ENCODE measurements around the gene TFPI2.
A peak's percentile ranks its signal among the peaks of the same experiment; 100 is the strongest.
"Not testable (repeated sequence)": the region's sequence is repeated elsewhere in the genome, so short reads cannot be mapped to it uniquely, and the experiment has no call there.

The TFPI2 gene

DNA sequence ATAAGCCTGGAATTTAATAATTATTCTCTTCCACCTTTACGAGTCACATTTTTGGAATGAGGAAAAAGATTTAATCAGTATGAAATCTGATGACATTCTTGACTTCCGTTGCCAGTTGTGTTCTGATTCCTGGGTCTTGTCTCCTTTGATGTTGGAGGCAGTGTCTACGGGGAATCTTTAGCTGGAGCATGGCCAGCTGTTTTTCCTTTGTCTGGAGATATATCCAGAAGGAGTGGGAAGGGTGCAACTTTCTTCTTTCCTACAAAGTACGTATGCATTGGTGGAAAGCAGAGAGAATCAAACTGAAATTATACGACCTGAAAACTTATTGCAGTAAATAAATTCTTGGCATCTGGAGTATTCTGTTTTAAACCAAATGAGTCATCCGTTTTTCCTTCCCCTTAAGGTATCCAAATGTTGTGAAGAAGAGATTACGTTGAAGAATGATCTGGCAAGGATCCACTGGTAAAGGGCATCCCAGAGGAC, 24.1 kb upstream of the TFPI2 start:
- H3K27ac ChIP-seq (ENCODE audit: poor library complexity, severe bottlenecking): peak overlapping the region; percentile 51
- TF ChIP-seq CTCF (IDR thresholded peaks at IDR 0.05; ENCODE audit: poor library complexity, severe bottlenecking): no peak
- no peaks in the 10 kb centered on the region for H3K27me3 ChIP-seq (ENCODE audit: insufficient read depth, poor library complexity, severe bottlenecking)
- peak; percentile 86 for ATAC-seq (ENCODE audit: low read depth)
- peaks cover 10% of the 10 kb centered on the region for H3K4me1 ChIP-seq (ENCODE audit: insufficient read depth, poor library complexity, severe bottlenecking)
- DNase-seq (ENCODE audit: low spot score): no peak
- H3K4me3 ChIP-seq (ENCODE audit: severe bottlenecking): no peak overlapping the region
- H3K9me3 ChIP-seq (ENCODE audit: severe bottlenecking): no peaks in the 10 kb centered on the region
- H3K36me3 ChIP-seq (ENCODE audit: low read depth): no peaks in the 10 kb centered on the region

GRCh38 chr7:93913197-93913596, 22.6 kb upstream of the TFPI2 start:
- Histone ChIP-seq H3K4me3 (ENCODE audit: severe bottlenecking) (no peak overlapping the region), H3K9me3 (ENCODE audit: severe bottlenecking) (no peaks in the 10 kb centered on the region), H3K4me1 (ENCODE audit: insufficient read depth, poor library complexity, severe bottlenecking) (peaks cover 10% of the 10 kb centered on the region), H3K27me3 (ENCODE audit: insufficient read depth, poor library complexity, severe bottlenecking) (no peaks in the 10 kb centered on the region), H3K36me3 (ENCODE audit: low read depth) (no peaks in the 10 kb centered on the region), H3K27ac (ENCODE audit: poor library complexity, severe bottlenecking) (no peak overlapping the region)
- ATAC-seq (ENCODE audit: low read depth): no peak
- TF ChIP-seq CTCF (IDR thresholded peaks at IDR 0.05; ENCODE audit: poor library complexity, severe bottlenecking): no peak
- no peak for DNase-seq (ENCODE audit: low spot score)

DNA sequence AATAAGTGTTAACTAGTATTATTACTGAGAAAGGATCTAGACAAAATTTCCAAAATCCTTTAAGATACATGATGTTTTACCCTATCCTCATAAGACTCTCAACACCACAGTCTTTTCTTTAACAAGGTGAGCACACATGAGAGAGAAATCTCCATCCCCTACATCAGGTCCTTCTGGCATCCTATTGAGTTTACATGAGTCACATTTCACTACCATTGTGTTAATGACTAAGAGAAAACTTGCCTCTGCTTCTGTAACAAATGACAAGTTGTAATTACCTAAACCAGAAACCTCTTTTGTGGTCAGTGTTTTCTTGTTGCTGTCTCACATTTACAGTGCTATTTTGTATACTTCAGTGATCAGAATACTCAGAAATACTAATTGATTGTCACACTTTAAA, 21.1 kb upstream of the TFPI2 start:
- not testable (repeated sequence) for H3K36me3 ChIP-seq (ENCODE audit: low read depth); H3K27me3 ChIP-seq (ENCODE audit: insufficient read depth, poor library complexity, severe bottlenecking); H3K4me3 ChIP-seq (ENCODE audit: severe bottlenecking); H3K4me1 ChIP-seq (ENCODE audit: insufficient read depth, poor library complexity, severe bottlenecking); DNase-seq (ENCODE audit: low spot score); H3K9me3 ChIP-seq (ENCODE audit: severe bottlenecking); H3K27ac ChIP-seq (ENCODE audit: poor library complexity, severe bottlenecking)
- peak; percentile 38; the same call in 1 of the 3 replicates for ATAC-seq (ENCODE audit: low read depth)

- H3K27ac ChIP-seq (ENCODE audit: poor library complexity, severe bottlenecking); H3K9me3 ChIP-seq (ENCODE audit: severe bottlenecking); H3K36me3 ChIP-seq (ENCODE audit: low read depth); ATAC-seq (ENCODE audit: low read depth); H3K4me1 ChIP-seq (ENCODE audit: insufficient read depth, poor library complexity, severe bottlenecking); H3K4me3 ChIP-seq (ENCODE audit: severe bottlenecking); H3K27me3 ChIP-seq (ENCODE audit: insufficient read depth, poor library complexity, severe bottlenecking); DNase-seq (ENCODE audit: low spot score): not testable (repeated sequence)
Measured at GRCh38 chr7:93911242-93911641, 20.7 kb upstream of the TFPI2 start.

- Histone ChIP-seq H3K36me3 (ENCODE audit: low read depth) (no peaks in the 10 kb centered on the region), H3K27ac (ENCODE audit: poor library complexity, severe bottlenecking) (no peak overlapping the region), H3K4me3 (ENCODE audit: severe bottlenecking) (no peak overlapping the region), H3K4me1 (ENCODE audit: insufficient read depth, poor library complexity, severe bottlenecking) (peaks cover 10% of the 10 kb centered on the region), H3K9me3 (ENCODE audit: severe bottlenecking) (no peaks in the 10 kb centered on the region), H3K27me3 (ENCODE audit: insufficient read depth, poor library complexity, severe bottlenecking) (no peaks in the 10 kb centered on the region)
- DNase-seq (ENCODE audit: low spot score): no peak
- TF ChIP-seq CTCF (IDR thresholded peaks at IDR 0.05; ENCODE audit: poor library complexity, severe bottlenecking): no peak
- ATAC-seq (ENCODE audit: low read depth): no peak
Measured at GRCh38 chr7:93910076-93910994, 19.8 kb upstream of the TFPI2 start.

GRCh38 chr7:93906267-93906666, 15.7 kb upstream of the TFPI2 start, which contains the start of gene GNGT1:
Gene GNGT1, plus strand, starts transcription at chr7:93906567. Its CDS starts 180 bp downstream, at chr7:93906747.
- TF ChIP-seq CTCF (IDR thresholded peaks at IDR 0.05; ENCODE audit: poor library complexity, severe bottlenecking): no peak
- ATAC-seq (ENCODE audit: low read depth): no peak

More at GRCh38 chr7:93906267-93906666, 15.7 kb upstream of the TFPI2 start, which contains the start of gene GNGT1:
- Histone ChIP-seq H3K9me3 (ENCODE audit: severe bottlenecking) (no peaks in the 10 kb centered on the region), H3K4me3 (ENCODE audit: severe bottlenecking) (no peak within 1 kb of the TSS), H3K4me1 (ENCODE audit: insufficient read depth, poor library complexity, severe bottlenecking) (peaks cover 4% of the 10 kb centered on the region), H3K27ac (ENCODE audit: poor library complexity, severe bottlenecking) (no peak within 1 kb of the TSS), H3K27me3 (ENCODE audit: insufficient read depth, poor library complexity, severe bottlenecking) (no peaks in the 10 kb centered on the region), H3K36me3 (ENCODE audit: low read depth) (no peaks in the 10 kb centered on the region)
- DNase-seq (ENCODE audit: low spot score): no peak
